Measurements from ENCODE around the gene ARIH2. TPM values are rescaled to one million over a fixed set of nuclear protein-coding genes. Genes with fewer than 3 reads are reported as not detected.

ARIH2 gene
- total and polyA plus RNA-seq, 2 of the 8 experiments (the other 6 are each of a cell fraction or from before 2014, with no cell fraction given): 72.9 to 136 TPM

DNA sequence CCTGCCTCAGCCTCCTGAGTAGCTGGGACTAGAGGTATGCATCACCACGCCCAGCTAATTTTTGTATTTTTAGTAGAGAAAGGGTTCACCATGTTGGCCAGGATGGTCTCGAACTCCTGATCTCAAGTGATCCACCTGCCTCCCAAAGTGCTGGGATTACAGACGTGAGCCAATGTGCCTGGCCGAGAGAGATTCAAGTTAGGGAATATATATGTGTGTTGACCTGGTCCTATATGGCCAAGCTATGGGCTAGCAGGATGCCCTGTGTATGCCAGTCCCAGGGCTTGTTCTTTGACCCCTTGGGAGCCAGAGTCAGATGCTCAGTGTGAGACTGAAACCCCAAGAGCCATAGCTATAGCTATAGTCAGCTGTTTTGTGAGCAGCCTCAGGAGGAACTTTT lies 105.1 kb downstream of the ARIH2 start:
- H3K23ac ChIP-seq (ENCODE audit: insufficient read length): no peak overlapping the region
- peaks cover 8 to 18% of the 10 kb centered on the region in 2 experiments for H4K20me1 ChIP-seq (replicated peaks in 1 of 2; ENCODE audit: control insufficient read depth in 1 of 2, insufficient read depth in 2 of 2, low read length in 2 of 2)
- POLR2A ChIA-PET (ENCODE audit: partially characterized antibody): interaction anchor here (0.6 to 33.9 kb wide), 11 partner anchors 9 to 427 kb away, joined by 3 to 1518 read pairs (median 41); partner anchors contain the start of genes DALRD3, P4HTM, QARS1 and QRICH1
- no peak overlapping the region for H2AK5ac ChIP-seq (ENCODE audit: low read depth, low read length)
- no peaks in the 10 kb centered on the region for H3K9me3 ChIP-seq (ENCODE audit: insufficient read depth in 2 of 2, low read depth in 1 of 2, low read length in 1 of 2)
- no peak overlapping the region for H2BK120ac ChIP-seq (replicated peaks; ENCODE audit: low read depth, low read length)
- H3K4me3 ChIP-seq (ENCODE audit: extremely low read depth in 1 of 4, insufficient read depth in 2 of 4, low read depth in 3 of 4, low read length in 4 of 4): no peak overlapping the region
- peaks cover 32 to 50% (median 43%) of the 10 kb centered on the region in 4 experiments for H3K36me3 ChIP-seq (ENCODE audit: control insufficient read depth in 2 of 4, insufficient read depth in 4 of 4, low read length in 3 of 4)
- H2BK15ac ChIP-seq (ENCODE audit: low read length): no peak overlapping the region
- no peak overlapping the region for H3K14ac ChIP-seq (ENCODE audit: insufficient read length)
- H3K4ac ChIP-seq (replicated peaks; ENCODE audit: insufficient read length, low read depth, low read length): no peak overlapping the region
- no peak overlapping the region for H2BK12ac ChIP-seq (ENCODE audit: low read depth, low read length)
- no peak for FAIRE-seq
- no peak overlapping the region for H3K9ac ChIP-seq (replicated peaks in 1 of 4; ENCODE audit: extremely low read depth in 1 of 4, low read depth in 3 of 4, low read length in 3 of 4)
- H2BK20ac ChIP-seq (ENCODE audit: low read length): no peak overlapping the region
- no peak overlapping the region for H3K27ac ChIP-seq (ENCODE audit: low read depth, low read length)
- no peak for TF ChIP-seq JUN (IDR thresholded peaks at IDR 0.05; ENCODE audit: low read depth, low read length)
- peaks cover 0 to 24% (median 13%) of the 10 kb centered on the region in 4 experiments; a peak in 6 of 7 replicates for H3K4me1 ChIP-seq (replicated peaks in 1 of 4; ENCODE audit: control insufficient read depth in 3 of 4, insufficient read depth in 4 of 4, low read length in 3 of 4)
- CTCF ChIA-PET (ENCODE audit: partially characterized antibody): interaction anchor here (0.9 to 24.3 kb wide), 4 partner anchors 11 to 71 kb away, joined by 3 to 467 read pairs (median 34); partner anchors contain the start of genes P4HTM and QRICH1
- H4K8ac ChIP-seq (ENCODE audit: extremely low read depth, insufficient read depth, low read length): no peak overlapping the region; the same call in 1 of the 2 replicates
- H3K79me2 ChIP-seq (ENCODE audit: control insufficient read depth in 1 of 2, insufficient read depth in 2 of 2, low read length in 2 of 2): peaks cover 4 to 29% of the 10 kb centered on the region in 2 experiments; a peak in 3 of 4 replicates
- H3K4me2 ChIP-seq (ENCODE audit: insufficient read depth in 1 of 2, low read depth in 2 of 2, low read length in 2 of 2): no peak overlapping the region; a peak in 1 of 4 replicates
- no peak overlapping the region for H3K18ac ChIP-seq (ENCODE audit: extremely low read depth, low read length)
- peaks cover 10% of the 10 kb centered on the region for H3K79me1 ChIP-seq (ENCODE audit: low read depth, low read length)
- H4K91ac ChIP-seq (replicated peaks; ENCODE audit: insufficient read length, low read length): no peak overlapping the region
- no peaks in the 10 kb centered on the region; a peak in 1 of 7 replicates for H3K27me3 ChIP-seq (replicated peaks in 1 of 4; ENCODE audit: control insufficient read depth in 3 of 4, extremely low read depth in 1 of 4, insufficient read depth in 3 of 4, low read length in 3 of 4)
- H2BK5ac ChIP-seq (ENCODE audit: low read depth, low read length): no peak overlapping the region
- DNase-seq (ENCODE audit: low read depth in 1 of 2, low spot score in 2 of 2): no peak
- no peak overlapping the region for H3K56ac ChIP-seq (replicated peaks; ENCODE audit: insufficient read length, low read depth, low read length)
- no peak overlapping the region for H2AFZ ChIP-seq (ENCODE audit: low read length)
- H4K5ac ChIP-seq (ENCODE audit: insufficient read length, low read depth, low read length): no peak overlapping the region
- 85% methylated on average over 4 of the region's 4 CpGs; no CpG with 5 or more reads in 1 of the 2 experiments for WGBS, 2 experiments (ENCODE audit: extremely low coverage in 1 of 2, insufficient coverage in 1 of 2, insufficient read length in 1 of 2, insufficient replicate concordance in 2 of 2, low coverage in 1 of 2, low lambda C conversion rate in 2 of 2, missing lambda C conversion rate in 1 of 2)
- peaks cover 27% of the 10 kb centered on the region for H3K23me2 ChIP-seq (ENCODE audit: low read depth, low read length)

All from H1 (cell line).